Measurements from ENCODE around the gene TNFRSF8.

The TNFRSF8 gene

DNA sequence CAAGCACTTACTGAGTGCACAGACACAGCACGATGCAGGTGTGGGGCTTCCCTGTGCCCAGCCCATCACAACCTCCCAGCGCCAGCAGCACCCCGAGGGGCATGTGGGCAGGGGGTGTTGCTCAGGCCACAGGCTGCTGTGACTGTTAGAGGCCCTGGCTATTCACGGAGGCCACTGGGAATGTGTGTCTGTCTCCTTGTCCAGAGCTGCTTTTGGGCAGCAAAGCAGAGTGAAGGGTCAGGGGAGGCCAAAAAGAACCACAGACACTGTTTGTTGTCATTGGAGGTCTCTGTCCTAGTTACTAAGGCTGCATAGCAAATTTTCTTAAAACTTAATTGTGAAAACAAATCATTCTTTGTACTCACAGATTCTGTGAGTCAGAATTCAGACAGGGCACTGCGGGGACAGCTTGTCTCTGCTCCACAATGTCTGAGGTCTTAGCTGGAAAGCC is 49.6 kb downstream of the TNFRSF8 start:
- in situ Hi-C loops (cut with MboI; ENCODE audit: low sequenced_read_pairs) = loop anchor here (25.0 kb wide), 1 partner anchor 550 kb away; no protein-coding TSS in a partner anchor

DNA sequence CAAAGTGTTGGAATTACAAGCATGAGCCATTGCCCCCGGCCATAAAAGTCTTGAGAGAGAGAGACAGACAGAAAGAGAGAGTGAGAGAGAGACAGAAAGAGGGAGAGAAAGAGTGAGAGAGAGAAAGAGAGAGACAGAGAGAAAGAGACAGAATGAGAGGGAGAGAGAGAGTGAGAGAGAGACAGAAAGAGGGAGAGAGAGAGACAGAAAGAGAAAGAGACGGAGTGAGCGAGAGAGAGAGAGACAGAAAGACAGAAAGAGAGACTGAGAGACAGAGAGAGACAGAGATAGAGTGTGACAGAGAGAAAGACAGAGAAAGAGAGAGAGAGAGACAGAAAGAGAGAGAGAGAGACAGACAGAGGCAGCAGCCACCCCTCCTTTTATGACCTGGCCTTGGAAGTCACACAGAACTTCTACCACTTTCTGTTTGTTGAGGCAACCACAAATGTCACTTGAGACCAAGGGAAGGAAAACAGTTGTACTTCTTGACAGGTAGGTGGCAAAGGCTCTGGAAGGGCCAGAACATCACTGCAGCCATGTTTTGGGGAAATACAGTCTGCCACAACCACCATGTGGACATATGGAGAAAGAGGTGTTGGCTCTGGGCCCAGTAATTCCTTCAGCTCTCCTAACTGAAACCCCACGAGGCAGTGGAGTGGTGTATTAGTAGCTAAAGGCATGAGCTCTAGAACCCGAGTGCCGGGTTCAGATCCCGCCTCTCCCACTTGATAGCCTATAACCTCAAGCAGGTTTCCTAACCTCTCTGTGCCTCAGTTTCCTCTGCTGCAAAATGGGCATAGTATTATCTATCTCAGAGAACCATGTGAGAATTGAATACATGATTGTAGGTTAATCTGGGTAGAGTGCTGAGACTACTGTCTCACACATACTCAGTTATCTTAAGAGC is 50.6 kb downstream of the TNFRSF8 start:
- in situ Hi-C loops (cut with MboI; ENCODE audit: low sequenced_read_pairs) = loop anchor here (25.0 kb wide), 1 partner anchor 549 kb away; no protein-coding TSS in a partner anchor

DNA sequence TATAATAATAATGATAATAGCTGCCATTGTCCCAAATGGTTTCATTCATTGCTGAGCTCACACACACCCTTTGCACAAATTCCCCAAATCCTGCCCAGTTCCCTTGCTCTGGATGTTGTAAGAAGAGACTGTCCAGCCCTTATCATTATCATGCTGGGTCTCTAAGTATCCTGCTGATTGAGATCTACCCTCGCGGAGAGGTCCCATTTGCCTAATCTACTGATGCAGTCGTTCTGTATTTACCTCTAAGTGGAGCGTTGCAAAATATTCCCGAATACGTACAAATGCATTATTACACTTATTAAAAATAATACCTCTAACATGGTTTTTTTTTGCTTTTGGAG is 51.2 kb downstream of the TNFRSF8 start:
- in situ Hi-C loops (cut with MboI; ENCODE audit: low sequenced_read_pairs) = loop anchor here (25.0 kb wide), 1 partner anchor 548 kb away; no protein-coding TSS in a partner anchor

DNA sequence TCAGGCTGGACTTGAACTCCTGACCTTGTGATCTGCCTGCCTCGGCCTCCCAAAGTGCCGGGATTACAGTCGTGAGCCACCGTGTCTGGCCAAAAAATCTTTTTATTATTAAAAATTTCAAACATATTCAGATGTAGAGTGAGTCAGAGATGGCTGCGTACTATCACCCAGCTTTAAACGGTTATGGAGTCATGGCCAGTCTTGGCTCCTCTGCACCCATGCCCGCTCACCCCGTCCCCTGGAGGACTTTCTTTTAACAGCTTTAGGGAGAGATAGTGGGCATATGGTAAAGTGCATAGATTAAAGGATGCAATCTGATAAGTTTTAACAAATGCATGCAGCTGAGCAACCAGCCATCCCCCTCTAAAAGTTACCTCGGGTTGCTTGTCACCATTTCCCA is 51.8 kb downstream of the TNFRSF8 start:
- in situ Hi-C loops (cut with MboI; ENCODE audit: low sequenced_read_pairs) = loop anchor here (25.0 kb wide), 1 partner anchor 547 kb away; no protein-coding TSS in a partner anchor

DNA sequence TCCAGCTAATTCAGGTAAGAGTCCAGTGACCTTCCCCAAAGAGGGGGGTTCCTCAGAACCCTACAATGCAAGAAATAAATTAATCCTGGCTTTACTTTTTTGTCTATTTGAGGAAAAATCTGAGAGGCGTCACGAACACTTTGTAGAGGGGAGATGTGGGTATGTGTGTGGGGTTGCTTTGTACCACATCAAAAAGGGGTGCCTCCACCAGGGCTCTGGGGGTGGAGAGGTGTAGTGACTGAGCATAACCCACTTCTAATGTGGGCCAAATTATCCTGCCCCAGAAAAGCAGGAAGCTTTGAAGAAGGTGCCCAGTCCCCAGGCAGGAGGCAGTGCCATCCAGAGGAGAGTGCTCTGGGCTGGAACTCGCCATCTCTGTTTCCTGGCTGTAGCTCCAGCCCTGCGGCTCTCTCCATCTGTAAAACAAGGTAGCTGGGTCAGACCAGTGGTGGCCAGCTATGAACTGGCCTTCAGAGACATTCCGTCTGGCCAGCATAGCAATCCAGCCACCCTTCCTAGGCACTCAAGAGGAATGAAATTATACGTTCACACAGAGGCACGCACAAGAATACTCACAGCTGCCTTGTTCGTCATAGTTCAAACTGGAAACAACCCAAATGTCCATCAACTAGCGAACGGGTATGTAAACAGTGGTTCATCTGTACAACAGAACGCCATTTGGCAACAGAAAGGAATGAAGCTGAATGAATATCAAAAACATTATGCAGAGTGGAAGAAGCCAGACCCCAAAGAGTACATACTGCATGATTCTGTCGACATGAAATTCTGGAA is 58.3 kb downstream of the TNFRSF8 start:
- in situ Hi-C loops (cut with MboI; ENCODE audit: low sequenced_read_pairs) = loop anchor here (25.0 kb wide), 1 partner anchor 541 kb away; no protein-coding TSS in a partner anchor

DNA sequence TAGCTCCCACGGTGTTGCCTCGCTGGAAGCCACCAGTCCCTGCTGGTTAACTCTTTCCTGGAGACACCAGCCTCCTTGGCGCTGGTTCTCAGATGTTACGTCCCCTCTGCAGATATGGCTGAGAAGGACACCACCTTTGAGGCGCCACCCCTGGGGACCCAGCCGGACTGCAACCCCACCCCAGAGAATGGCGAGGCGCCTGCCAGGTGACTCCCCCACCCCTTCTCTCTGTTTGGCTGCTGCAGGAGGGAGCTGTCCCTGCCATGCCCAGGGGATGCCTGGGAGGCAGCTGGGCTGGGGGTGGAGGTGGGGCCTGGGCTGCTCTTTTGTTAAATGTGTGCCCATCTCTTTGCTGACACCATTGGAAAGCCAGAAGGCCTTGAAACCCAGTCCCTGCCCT is 60.1 kb downstream of the TNFRSF8 start:
- in situ Hi-C loops (cut with MboI; ENCODE audit: low sequenced_read_pairs) = loop anchor here (25.0 kb wide), 1 partner anchor 539 kb away; no protein-coding TSS in a partner anchor

DNA sequence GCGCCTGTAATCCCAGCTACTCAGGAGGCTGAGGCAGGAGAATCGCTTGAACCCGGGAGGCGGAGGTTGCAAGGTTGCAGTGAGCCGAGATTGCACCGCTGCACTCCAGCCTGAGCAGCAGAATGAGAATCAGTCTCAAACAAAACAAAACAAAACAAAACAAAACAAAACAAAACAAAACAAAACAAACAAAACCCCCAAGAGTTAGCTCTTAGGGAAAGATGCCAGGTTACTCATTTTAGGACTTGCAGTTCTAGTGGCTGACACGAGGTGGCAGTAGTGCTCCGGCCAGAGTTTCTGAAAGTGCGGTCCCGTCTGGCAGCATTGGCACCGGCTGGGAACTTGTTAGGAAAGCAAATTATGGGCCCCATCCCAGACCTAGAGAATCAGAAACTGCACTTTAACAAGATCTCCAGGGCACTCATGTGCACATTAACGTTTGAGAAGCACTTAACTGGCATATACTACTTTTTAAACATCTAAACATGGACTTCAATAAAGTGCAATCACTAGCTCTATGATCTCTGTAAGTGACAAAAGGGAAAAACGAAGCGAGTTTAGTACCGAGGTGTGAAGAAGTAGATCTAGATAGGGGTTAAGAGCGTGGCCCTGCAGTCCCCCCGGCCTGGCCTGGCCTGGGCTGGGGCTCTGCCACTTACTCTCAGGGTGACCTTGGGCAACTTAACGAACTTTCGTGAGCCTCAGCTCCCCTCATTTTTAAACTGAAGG is 61.8 kb downstream of the TNFRSF8 start:
- in situ Hi-C loops (cut with MboI; ENCODE audit: low sequenced_read_pairs) = loop anchor here (5.0 to 25.0 kb wide), 2 partner anchors 82 to 537 kb away; no protein-coding TSS in a partner anchor

DNA sequence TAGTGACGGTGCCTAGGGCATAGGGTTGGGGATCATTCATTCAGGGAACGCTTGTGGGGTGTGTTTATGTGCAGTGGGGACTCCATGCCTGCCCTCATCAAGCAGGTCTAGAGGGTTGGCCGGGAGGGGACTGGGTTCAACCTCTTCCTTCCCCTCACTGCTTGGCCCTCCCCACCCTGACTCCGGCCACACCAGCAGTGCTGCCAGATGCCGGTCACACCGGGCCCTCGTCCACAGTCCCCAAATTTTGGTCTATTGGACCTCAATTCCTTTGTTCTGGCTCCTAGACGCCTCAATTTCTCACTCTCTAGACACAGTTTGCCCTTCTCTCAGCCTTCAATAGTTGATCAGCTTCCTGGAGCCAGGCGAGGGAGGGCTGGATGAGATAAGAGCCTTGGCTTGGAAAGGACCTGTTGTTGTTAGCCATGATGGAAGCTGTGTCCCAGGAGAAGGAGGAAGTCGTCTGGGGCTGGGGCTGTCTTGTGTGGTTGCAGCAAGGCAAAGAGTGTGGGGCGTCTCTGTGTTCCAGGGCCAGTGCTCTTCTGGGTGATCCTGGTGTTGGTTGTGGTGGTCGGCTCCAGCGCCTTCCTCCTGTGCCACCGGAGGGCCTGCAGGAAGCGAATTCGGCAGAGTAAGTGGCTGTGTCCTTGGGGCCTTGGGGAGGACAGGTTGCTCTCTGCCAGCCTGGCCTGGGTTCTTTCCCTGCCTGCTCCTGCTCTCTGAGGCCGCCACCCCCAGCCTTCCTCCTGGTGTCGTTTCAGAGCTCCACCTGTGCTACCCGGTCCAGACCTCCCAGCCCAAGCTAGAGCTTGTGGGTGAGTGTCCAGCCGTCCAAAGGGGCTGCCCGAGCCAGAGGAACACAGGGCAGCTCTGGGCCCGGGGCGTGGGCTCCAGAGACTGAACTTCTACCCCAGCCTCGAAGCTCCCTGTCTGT is 62.6 kb downstream of the TNFRSF8 start:
- in situ Hi-C loops (cut with MboI; ENCODE audit: low sequenced_read_pairs) = loop anchor here (5.0 kb wide), 1 partner anchor 82 kb away; no protein-coding TSS in a partner anchor

DNA sequence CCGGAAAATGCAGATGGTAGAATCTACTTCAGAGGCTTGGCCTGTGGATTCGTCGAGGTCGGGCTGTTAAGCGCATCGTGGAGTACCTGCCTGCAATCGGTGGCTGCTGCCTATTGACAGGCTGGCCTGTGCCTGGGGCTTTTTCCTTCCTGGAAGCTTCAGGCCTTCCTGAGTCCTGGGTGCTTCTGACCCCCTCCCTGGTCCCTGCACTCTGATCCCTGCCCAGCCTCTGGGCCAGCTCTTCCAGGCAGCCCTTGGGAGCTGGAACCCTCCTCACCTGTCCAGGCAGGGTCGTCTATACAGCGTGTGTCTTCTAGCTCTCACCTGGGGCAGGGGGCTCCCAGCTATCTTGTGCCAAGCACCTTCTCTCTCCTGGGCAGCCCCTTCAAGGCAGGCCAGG is 63.7 kb downstream of the TNFRSF8 start:
- in situ Hi-C loops (cut with MboI; ENCODE audit: low sequenced_read_pairs) = loop anchor here (5.0 kb wide), 1 partner anchor 81 kb away; no protein-coding TSS in a partner anchor

DNA sequence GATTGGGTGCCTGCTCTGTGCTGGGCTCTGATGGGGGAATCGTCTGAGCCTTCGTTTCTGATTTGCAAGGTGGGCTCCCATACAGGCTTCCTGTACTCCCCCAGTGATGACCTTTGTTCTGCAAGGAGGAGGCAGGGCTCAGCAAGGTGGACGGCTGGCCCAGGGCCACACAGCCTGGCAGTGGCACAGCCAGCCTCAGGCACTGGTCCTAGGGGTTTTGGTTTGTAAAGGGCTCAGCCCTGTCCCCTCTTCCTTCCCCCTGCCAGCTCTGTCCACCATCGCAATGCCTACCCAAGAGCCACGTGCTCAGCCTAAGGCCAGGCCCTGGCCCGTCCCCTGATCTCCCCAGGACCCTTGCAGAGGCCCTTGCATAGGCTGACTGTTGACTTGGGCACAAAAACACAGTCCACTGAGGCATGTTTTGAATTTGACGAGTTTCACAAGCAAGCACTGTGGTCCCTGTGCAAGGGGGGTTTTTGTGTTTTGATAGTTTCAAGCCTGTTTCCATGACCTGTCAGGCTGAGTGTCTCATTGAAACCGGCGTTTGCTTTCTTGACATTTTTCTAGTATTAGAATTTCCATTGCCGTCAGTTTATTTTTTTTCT is 64.2 kb downstream of the TNFRSF8 start:
- in situ Hi-C loops (cut with MboI; ENCODE audit: low sequenced_read_pairs) = loop anchor here (5.0 kb wide), 1 partner anchor 80 kb away; no protein-coding TSS in a partner anchor

DNA sequence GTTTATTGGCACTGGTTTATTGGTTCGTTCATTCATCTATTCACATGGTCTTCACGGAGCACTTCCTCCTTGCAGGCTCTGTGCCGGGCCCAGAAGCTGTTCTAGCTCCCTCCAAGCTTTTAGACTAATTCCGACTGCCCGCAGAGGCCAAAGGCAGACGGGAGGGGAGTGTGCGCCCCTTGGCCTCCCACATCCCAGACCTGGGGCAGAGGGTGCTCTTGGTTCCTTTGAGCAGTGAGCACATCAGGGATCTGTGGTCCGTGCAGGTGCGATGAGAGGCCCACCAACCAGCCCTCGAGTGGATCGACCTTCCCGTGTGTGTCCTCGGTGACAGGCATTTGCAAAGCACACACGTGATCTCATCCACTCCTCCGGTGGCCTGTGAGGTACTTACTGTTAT is 65.0 kb downstream of the TNFRSF8 start:
- in situ Hi-C loops (cut with MboI; ENCODE audit: low sequenced_read_pairs) = loop anchor here (5.0 kb wide), 1 partner anchor 79 kb away; no protein-coding TSS in a partner anchor

DNA sequence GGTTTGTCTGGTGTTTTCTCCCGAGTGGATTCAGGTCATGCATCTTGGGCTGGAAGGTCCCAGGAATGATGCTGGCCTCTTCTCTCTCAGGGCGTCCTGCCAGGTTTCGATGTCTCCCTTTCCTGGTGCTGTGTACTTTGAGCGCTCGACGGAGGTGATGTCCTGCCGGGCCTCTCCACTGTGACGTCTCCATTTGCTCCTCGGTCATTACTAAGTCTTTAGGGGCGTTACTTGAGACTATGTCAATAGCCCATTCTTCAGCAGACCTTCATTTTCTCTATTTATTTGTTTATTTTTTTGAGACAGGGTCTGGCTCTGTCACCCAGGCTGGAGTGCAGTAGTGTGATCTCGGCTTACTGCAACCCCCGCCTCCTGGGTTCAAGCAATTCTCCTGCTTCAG is 66.5 kb downstream of the TNFRSF8 start:
- in situ Hi-C loops (cut with MboI; ENCODE audit: low sequenced_read_pairs) = loop anchor here (5.0 kb wide), 1 partner anchor 78 kb away; no protein-coding TSS in a partner anchor

DNA sequence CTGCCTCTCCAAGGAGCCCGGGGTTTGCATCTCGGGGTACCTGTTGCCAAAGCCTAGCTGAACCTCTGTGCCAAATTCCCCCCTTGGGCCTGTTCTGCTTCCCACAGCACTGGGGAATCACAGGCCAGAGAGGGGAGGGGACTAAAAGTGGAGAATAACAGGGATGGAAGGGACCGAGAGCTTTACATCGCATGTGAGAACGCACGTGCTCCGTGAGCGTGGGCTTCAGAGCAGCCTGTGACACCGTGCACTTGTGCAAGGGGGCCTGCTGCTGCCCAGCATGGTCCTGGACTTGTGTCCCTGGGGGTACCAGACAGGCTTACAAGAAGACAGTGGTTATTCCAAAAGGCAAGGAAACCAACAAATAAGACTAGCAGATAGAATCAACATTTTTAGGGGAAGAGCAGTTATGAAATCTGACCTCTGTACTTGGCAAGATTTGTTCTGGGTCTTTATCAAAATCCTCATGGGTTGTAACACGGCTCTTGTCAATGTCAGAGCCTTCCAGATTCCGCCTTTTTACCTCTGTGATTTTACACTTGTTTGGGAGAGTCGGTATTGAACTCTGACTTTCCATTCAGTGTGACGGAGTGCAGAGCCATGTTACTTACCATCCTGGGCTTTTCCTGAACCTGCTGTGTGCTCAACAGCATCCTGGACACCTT is 67.5 kb downstream of the TNFRSF8 start:
- in situ Hi-C loops (cut with MboI; ENCODE audit: low sequenced_read_pairs) = no loop called here

DNA sequence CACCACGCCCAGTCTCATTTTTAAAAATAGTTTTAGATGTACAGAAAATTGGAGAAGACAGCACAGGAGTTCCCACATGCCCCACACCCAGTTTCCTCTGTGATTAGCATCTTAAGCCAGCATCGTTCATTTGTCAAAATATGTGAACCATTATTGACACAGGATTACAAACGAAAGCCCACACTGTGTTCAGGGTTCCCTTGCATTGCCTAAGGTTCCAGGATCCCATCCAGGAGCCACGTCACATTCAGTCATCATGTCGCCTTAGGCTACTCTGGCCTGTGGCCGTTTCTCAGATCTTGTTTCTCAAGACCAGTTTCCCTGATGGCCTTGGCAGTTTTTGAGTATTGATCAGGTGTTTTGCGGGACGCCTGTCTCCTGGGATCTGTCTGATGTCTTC is 69.0 kb downstream of the TNFRSF8 start:
- in situ Hi-C loops (cut with MboI; ENCODE audit: low sequenced_read_pairs) = no loop called here

DNA sequence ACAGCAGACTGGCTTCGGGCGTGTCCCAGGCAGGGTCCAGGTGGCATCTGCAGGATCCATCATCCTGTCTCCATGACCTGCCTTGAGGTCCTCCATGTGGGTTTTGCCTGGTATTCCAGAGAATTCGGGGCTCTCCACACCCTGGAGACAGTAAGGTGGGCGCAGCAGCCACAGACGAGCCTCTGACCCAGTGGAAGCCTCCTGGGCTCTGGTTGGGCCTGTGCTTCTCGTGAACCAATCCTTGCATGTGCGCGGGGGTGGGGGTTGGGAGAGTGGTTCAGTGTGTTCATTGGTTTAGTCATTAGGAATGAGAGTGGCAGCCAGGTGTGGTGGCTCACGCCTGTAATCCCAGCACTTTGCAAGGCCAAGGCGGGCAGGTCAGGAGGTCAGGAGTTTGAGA is 71.6 kb downstream of the TNFRSF8 start:
- in situ Hi-C loops (cut with MboI; ENCODE audit: low sequenced_read_pairs) = no loop called here

DNA sequence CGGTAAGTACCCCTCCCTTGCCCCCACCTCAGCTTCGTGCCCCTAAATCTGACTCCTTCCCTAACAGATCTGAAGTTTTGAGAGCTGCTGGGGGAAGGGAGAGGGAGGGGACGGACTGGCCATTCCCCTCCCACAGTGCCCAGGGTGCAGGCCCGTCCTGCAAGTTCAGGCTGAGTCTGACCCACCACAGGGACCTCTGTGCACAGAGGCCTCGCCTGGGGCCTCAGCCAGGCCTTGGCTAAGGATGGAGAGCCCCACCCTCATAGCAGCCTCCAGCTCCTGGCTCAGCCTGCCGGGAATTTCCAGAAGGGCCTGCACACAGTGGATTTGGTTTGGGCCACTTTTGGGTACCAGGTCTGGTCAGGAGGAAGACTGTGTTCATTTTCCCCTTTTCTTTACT is 72.5 kb downstream of the TNFRSF8 start:
- in situ Hi-C loops (cut with MboI; ENCODE audit: low sequenced_read_pairs) = no loop called here

DNA sequence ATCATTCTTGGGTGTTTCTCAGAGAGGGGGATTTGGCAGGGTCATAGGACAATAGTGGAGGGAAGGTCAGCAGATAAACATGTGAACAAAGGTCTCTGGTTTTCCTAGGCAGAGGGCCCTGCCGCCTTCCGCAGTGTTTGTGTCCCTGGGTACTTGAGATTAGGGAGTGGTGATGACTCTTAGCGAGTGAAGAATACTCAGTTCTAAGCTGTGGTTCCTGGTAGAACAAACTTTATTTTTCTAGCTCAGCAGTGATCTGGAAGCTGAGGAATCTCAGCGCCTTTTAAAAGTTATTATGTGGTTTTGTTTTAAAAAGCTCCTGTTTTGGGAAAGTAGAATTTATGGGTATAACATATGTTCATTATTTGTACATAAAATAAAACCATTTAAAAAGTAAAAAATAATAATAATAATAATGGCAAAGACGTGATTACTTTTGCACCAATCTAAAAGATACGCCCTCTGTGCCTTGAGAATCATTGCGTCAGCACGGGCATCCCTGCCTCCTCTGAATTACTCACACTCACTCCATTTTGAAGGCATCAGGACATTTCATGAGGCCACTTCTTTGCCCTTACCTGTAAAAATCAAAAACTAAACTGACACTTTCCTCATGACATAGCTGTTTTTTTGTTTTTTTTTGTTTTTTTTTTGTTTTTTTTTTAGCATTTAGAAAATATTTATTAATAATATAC is 74.0 kb downstream of the TNFRSF8 start:
- in situ Hi-C loops (cut with MboI; ENCODE audit: low sequenced_read_pairs) = no loop called here
